Uterus (tissue), 2 donors: ENCODE results near the gene PCDHGB5.

Experiments
- POLR2A ChIP-seq, 2 donors: fragments of 450-650 bp; IDR thresholded peaks; one replicate each; pipeline ENCODE4 v1.6.1; 2016; ENCODE audit warnings: antibody characterized with exemption in 2 of 2, mild to moderate bottlenecking in 1 of 2, moderate library complexity in 1 of 2
- TF ChIP-seq, protein P1 (sequence below), 4 experiments: fragments of 200-600 bp in 2 of 4; fragments of 450-650 bp in 2 of 4; sonication (generic) in 2 of 4; IDR thresholded peaks; one replicate each; pipeline ENCODE4 v1.5.1; 2016 to 2019; ENCODE audit warnings: antibody characterized with exemption in 4 of 4, mild to moderate bottlenecking in 2 of 4, moderate library complexity in 1 of 4

DNA sequence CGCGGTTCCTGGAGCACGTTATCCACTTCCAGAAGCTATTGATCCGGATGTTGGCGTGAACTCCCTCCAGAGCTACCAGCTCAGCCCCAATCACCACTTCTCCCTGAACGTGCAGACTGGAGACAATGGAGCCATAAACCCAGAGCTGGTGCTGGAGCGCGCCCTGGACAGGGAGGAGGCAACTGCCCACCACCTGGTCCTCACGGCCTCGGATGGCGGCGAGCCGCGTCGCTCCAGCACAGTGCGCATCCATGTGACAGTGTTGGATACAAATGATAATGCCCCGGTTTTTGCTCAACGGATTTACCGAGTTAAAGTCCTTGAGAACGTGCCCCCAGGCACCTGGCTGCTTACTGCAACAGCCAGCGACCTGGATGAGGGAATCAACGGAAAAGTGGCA lies 5.6 kb downstream of the PCDHGB5 start:
- TF ChIP-seq, protein P1, sequence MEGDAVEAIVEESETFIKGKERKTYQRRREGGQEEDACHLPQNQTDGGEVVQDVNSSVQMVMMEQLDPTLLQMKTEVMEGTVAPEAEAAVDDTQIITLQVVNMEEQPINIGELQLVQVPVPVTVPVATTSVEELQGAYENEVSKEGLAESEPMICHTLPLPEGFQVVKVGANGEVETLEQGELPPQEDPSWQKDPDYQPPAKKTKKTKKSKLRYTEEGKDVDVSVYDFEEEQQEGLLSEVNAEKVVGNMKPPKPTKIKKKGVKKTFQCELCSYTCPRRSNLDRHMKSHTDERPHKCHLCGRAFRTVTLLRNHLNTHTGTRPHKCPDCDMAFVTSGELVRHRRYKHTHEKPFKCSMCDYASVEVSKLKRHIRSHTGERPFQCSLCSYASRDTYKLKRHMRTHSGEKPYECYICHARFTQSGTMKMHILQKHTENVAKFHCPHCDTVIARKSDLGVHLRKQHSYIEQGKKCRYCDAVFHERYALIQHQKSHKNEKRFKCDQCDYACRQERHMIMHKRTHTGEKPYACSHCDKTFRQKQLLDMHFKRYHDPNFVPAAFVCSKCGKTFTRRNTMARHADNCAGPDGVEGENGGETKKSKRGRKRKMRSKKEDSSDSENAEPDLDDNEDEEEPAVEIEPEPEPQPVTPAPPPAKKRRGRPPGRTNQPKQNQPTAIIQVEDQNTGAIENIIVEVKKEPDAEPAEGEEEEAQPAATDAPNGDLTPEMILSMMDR (IDR thresholded peaks at IDR 0.05) = no peak
- TF ChIP-seq POLR2A (IDR thresholded peaks at IDR 0.05) = no peak
